ENCODE measurements around the gene KANK4.

DNA sequence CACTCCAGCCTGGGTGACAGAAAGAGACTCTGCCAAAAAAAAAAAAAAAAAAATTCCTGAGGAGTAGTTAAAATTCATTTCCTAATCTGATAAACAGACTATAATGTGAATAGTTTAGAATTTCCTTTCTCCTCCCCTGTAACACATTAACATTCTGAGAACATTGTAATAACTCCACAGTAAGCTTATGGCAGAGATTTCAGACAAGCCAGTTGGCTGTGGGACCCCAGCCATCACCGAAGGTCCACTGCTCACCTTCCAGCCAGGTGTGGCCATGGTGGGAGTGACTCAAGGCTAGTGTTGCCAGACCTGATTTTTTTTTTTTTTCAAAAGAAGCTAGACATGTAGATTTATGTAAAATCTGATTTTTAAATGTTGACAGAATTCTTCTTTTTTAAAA is 11.8 kb downstream of the KANK4 start:
- TF ChIP-seq, protein P1, sequence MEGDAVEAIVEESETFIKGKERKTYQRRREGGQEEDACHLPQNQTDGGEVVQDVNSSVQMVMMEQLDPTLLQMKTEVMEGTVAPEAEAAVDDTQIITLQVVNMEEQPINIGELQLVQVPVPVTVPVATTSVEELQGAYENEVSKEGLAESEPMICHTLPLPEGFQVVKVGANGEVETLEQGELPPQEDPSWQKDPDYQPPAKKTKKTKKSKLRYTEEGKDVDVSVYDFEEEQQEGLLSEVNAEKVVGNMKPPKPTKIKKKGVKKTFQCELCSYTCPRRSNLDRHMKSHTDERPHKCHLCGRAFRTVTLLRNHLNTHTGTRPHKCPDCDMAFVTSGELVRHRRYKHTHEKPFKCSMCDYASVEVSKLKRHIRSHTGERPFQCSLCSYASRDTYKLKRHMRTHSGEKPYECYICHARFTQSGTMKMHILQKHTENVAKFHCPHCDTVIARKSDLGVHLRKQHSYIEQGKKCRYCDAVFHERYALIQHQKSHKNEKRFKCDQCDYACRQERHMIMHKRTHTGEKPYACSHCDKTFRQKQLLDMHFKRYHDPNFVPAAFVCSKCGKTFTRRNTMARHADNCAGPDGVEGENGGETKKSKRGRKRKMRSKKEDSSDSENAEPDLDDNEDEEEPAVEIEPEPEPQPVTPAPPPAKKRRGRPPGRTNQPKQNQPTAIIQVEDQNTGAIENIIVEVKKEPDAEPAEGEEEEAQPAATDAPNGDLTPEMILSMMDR (IDR thresholded peaks at IDR 0.05) = no peak
- TF ChIP-seq POLR2A (IDR thresholded peaks at IDR 0.05) (no peak), EP300 (IDR thresholded peaks at IDR 0.05) (no peak)
